Measurements from ENCODE around the gene PPP4R3B.

The PPP4R3B gene

GRCh38 chr2:55502590-55503141 lies 114.8 kb downstream of the PPP4R3B start:
- DNase-seq = no peak

GRCh38 chr2:55500025-55500424 lies 117.4 kb downstream of the PPP4R3B start:
- peak; percentile 36 for DNase-seq

GRCh38 chr2:55498582-55498981 lies 118.8 kb downstream of the PPP4R3B start:
- no peak for DNase-seq

All from MV-4-11 (cell line).